ENCODE results near the gene NUMBL. TPM values are rescaled to one million over a fixed set of nuclear protein-coding genes. Genes with fewer than 3 reads are reported as not detected.

The NUMBL gene
- total and polyA plus RNA-seq, 2 of the 13 experiments (the other 11 are each of a cell fraction or from before 2014, with no cell fraction given), result 0.49 to 2.3 TPM

DNA sequence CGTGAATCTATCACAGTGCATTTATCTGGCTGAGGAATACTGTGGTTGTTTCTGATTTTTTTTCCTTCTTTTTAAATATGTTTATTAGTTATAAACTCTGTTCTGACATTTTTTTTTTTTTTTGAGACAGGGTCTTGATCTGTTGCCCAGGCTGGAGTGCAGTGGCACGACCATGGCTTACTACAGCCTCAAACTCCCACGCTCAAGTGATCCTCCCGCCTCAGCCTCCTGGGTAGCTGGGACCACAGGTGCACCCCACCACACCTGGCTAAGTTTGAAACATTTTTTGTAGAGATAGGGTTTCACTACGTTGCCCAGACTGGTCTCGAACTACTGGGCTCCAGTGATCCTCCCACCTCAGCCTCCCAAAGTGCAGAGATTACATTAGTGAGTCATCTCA, 6.6 kb upstream of the NUMBL start:
- no peak for TF ChIP-seq RNF219 (CRISPR knock-in tag; IDR thresholded peaks at IDR 0.05)
- no peak for TF ChIP-seq ARHGAP35 (CRISPR knock-in tag; IDR thresholded peaks at IDR 0.05; ENCODE audit: borderline replicate concordance)
- TF ChIP-seq ZNF263 (CRISPR knock-in tag; IDR thresholded peaks at IDR 0.05), result no peak
- TF ChIP-seq FOXJ3 (CRISPR knock-in tag; IDR thresholded peaks at IDR 0.05; ENCODE audit: borderline replicate concordance), result no peak
- DNase-seq (ENCODE audit: low spot score), result no peak
- H3K4me3 ChIP-seq (replicated peaks in 1 of 3; ENCODE audit: insufficient read depth in 1 of 3, low read depth in 2 of 3, low read length in 3 of 3), result no peak overlapping the region
- in situ Hi-C loops (cut with HindIII; ENCODE audit: extremely low pct_ligation_motif_present, low pct_unique_long_range_greater_than_20kb), result no loop called here
- no peaks in the 10 kb centered on the region for H4K20me1 ChIP-seq (ENCODE audit: insufficient read depth, low read length)
- H3K9ac ChIP-seq (ENCODE audit: insufficient read depth, low read depth, low read length), result no peak overlapping the region
- ChIA-PET CTCF (ENCODE audit: low intra/inter-chr PET ratio, low total read pairs) (no interaction called here), POLR2A (no interaction called here)
- no peaks in the 10 kb centered on the region for H3K9me3 ChIP-seq (ENCODE audit: low read length)
- no peak overlapping the region for H3K4me2 ChIP-seq (ENCODE audit: low read depth, low read length)
- whole genome bisulfite sequencing (ENCODE audit: low lambda C conversion rate), result 94% methylated on average over 6 of the region's 6 CpGs
- H3K79me2 ChIP-seq (ENCODE audit: insufficient read depth, low read length), result no peaks in the 10 kb centered on the region
- BruUV-seq (replicated peaks), result no TSS peak
- peaks cover 6 to 14% of the 10 kb centered on the region in 2 experiments for H3K36me3 ChIP-seq (replicated peaks in 1 of 2; ENCODE audit: control insufficient read depth in 1 of 2, insufficient read depth in 2 of 2, low read length in 2 of 2)
- H2AFZ ChIP-seq (ENCODE audit: low read length), result no peak overlapping the region
- no peak overlapping the region for H3K27ac ChIP-seq (ENCODE audit: extremely low read length, insufficient read depth, low read length)
- no peak for ATAC-seq
- 0 out of 2 replicates have a peak, but pooled peaks cover under 1% of the 10 kb centered on the region for H3K4me1 ChIP-seq (ENCODE audit: insufficient read depth, low read length)
- intact Hi-C loops (cut with micrococcal nuclease; ENCODE audit: unreplicated experiment), result no loop called here
- H3K27me3 ChIP-seq (ENCODE audit: control insufficient read depth in 1 of 2, insufficient read depth in 2 of 2, low read length in 2 of 2), result no peaks in the 10 kb centered on the region; a peak in 1 of 5 replicates
- no peak for FAIRE-seq

DNA sequence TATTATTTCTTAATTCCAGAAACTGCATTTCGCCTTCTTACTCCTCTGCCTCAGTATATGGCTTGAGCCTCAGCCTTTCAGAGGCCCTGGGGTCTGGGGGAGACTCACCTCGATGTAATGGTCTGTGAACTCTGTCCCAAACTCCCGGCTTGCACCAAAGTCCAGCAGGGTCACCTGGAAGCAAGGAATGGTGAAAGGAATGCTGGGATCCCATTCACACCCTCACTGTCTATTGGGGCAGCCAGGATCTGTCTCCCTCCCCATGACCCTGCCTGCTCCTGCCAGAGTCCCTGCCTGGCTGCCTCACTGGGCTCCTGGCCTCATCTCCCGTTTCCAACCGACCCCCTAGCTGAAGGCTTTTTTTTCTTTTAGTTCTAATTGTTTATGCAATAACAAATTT, 5.4 kb upstream of the NUMBL start:
- Histone ChIP-seq H4K20me1 (ENCODE audit: insufficient read depth, low read length) (no peaks in the 10 kb centered on the region), H3K27ac (ENCODE audit: extremely low read length, insufficient read depth, low read length) (no peak overlapping the region), H3K4me3 (replicated peaks in 1 of 3; ENCODE audit: insufficient read depth in 1 of 3, low read depth in 2 of 3, low read length in 3 of 3) (no peak overlapping the region), H3K79me2 (ENCODE audit: insufficient read depth, low read length) (no peaks in the 10 kb centered on the region), H2AFZ (ENCODE audit: low read length) (no peak overlapping the region), H3K36me3 (replicated peaks in 1 of 2; ENCODE audit: control insufficient read depth in 1 of 2, insufficient read depth in 2 of 2, low read length in 2 of 2) (peaks cover 3 to 9% of the 10 kb centered on the region in 2 experiments; a peak in 4 of 5 replicates), H3K9ac (ENCODE audit: insufficient read depth, low read depth, low read length) (no peak overlapping the region), H3K4me1 (ENCODE audit: insufficient read depth, low read length) (no peaks in the 10 kb centered on the region), H3K27me3 (ENCODE audit: control insufficient read depth in 1 of 2, insufficient read depth in 2 of 2, low read length in 2 of 2) (no peaks in the 10 kb centered on the region; a peak in 1 of 5 replicates), H3K4me2 (ENCODE audit: low read depth, low read length) (no peak overlapping the region), H3K9me3 (ENCODE audit: low read length) (no peaks in the 10 kb centered on the region)
- intact Hi-C loops (cut with micrococcal nuclease; ENCODE audit: unreplicated experiment) (no loop called here), in situ Hi-C loops (cut with HindIII; ENCODE audit: extremely low pct_ligation_motif_present, low pct_unique_long_range_greater_than_20kb) (no loop called here)
- ChIA-PET CTCF (ENCODE audit: low intra/inter-chr PET ratio, low total read pairs) (no interaction called here), POLR2A (no interaction called here)
- FAIRE-seq (no peak), DNase-seq (ENCODE audit: low spot score) (no peak), ATAC-seq (no peak)
- 69% methylated on average over 5 of the region's 5 CpGs for WGBS (ENCODE audit: low lambda C conversion rate)
- BruUV-seq (replicated peaks), result no TSS peak
- TF ChIP-seq GATAD2A (CRISPR knock-in tag; IDR thresholded peaks at IDR 0.05), result no peak
- TF ChIP-seq NBN (conservative IDR thresholded peaks at IDR 0.05), result no peak
- TF ChIP-seq HNF4A (CRISPR knock-in tag; IDR thresholded peaks at IDR 0.05), result 0 out of 2 replicates have a peak, but pooled peaks have one; percentile 14

All from HepG2 (cell line).